ENCODE data around the gene HSD17B2. TPM values are rescaled to one million over a fixed set of nuclear protein-coding genes. Genes with fewer than 3 reads are reported as not detected.
"Not testable (repeated sequence)": the region's sequence is repeated elsewhere in the genome, so short reads cannot be mapped to it uniquely, and the experiment has no call there.

The HSD17B2 gene
- total RNA-seq, 1 donor from 2014 or later = 47.8 TPM

GRCh38 chr16:82129881-82130280, 94.8 kb downstream of the HSD17B2 start:
- no peak for DNase-seq (ENCODE audit: low spot score)

- no peak for DNase-seq (ENCODE audit: low spot score)
Measured at GRCh38 chr16:82133798-82134197, 98.7 kb downstream of the HSD17B2 start.

GRCh38 chr16:82134846-82135245, 99.8 kb downstream of the HSD17B2 start:
- no peak for DNase-seq (ENCODE audit: low spot score)

- DNase-seq (ENCODE audit: low spot score) = no peak
Measured at GRCh38 chr16:82135844-82136243, 100.8 kb downstream of the HSD17B2 start.

GRCh38 chr16:82136956-82137821, 102.1 kb downstream of the HSD17B2 start:
- DNase-seq (ENCODE audit: low spot score) = no peak

- DNase-seq (ENCODE audit: low spot score) = no peak
Measured at GRCh38 chr16:82137822-82138167, 102.7 kb downstream of the HSD17B2 start.

- DNase-seq (ENCODE audit: low spot score) = no peak
Measured at GRCh38 chr16:82138478-82139285, 103.6 kb downstream of the HSD17B2 start.

GRCh38 chr16:82139286-82139571, 104.2 kb downstream of the HSD17B2 start:
- not testable (repeated sequence) for DNase-seq (ENCODE audit: low spot score)

GRCh38 chr16:82146556-82146955, 111.5 kb downstream of the HSD17B2 start:
- DNase-seq (ENCODE audit: low spot score) = no peak

- no peak for DNase-seq (ENCODE audit: low spot score)
Measured at GRCh38 chr16:82146957-82147356, 111.9 kb downstream of the HSD17B2 start.

GRCh38 chr16:82147546-82147945, 112.5 kb downstream of the HSD17B2 start:
- DNase-seq (ENCODE audit: low spot score) = no peak

Other genes with a start within 250 kb of the HSD17B2 start
- 28.3 TPM for gene SDR42E1, start 23.8 kb upstream of the HSD17B2 start, total RNA-seq
- gene MPHOSPH6, start 135.0 kb downstream of the HSD17B2 start, total RNA-seq = 42.2 TPM

Measured in ureter (tissue), 1 donor.